ENCODE data around the gene HMOX1.

The HMOX1 gene

GRCh38 chr22:35384975-35385588 lies 4.2 kb downstream of the HMOX1 start:
- no peak overlapping the region for H3K4me3 ChIP-seq (ENCODE audit: low read depth, low read length)
- no peak for DNase-seq (ENCODE audit: low read depth, low spot score)
- CTCF ChIA-PET: interaction anchor here (1.3 to 1.8 kb wide), 3 partner anchors 13 to 236 kb away, joined by 3 to 7 read pairs (median 4); no protein-coding TSS in a partner anchor
- TF ChIP-seq CTCF (IDR thresholded peaks at IDR 0.05; ENCODE audit: insufficient read depth, low read length, missing control alignments): no peak
- POLR2A ChIA-PET: no interaction called here

- no peak overlapping the region for H3K4me3 ChIP-seq (ENCODE audit: low read depth, low read length)
- ChIA-PET POLR2A (no interaction called here), CTCF (no interaction called here)
- DNase-seq (ENCODE audit: low read depth, low spot score): no peak
- no peak for TF ChIP-seq CTCF (IDR thresholded peaks at IDR 0.05; ENCODE audit: insufficient read depth, low read length, missing control alignments)
These were observed 5.9 kb downstream of the HMOX1 start for GRCh38 chr22:35386670-35387288.

- DNase-seq (ENCODE audit: low read depth, low spot score): no peak
- ChIA-PET POLR2A (interaction anchor here (1.0 kb wide), 1 partner anchor 9 kb away, joined by 3 read pairs; no protein-coding TSS in a partner anchor), CTCF (no interaction called here)
- no peak overlapping the region for H3K4me3 ChIP-seq (ENCODE audit: low read depth, low read length)
- no peak for TF ChIP-seq CTCF (IDR thresholded peaks at IDR 0.05; ENCODE audit: insufficient read depth, low read length, missing control alignments)
These were observed 10.0 kb downstream of the HMOX1 start for GRCh38 chr22:35390933-35391332.

- H3K4me3 ChIP-seq (ENCODE audit: low read depth, low read length): no peak overlapping the region
- ChIA-PET CTCF (interaction anchor here (1.3 kb wide), 1 partner anchor 12 kb away, joined by 3 read pairs; the partner anchor contains the start of gene HMOX1), POLR2A (interaction anchor here (0.7 kb wide), 1 partner anchor 228 kb away, joined by 3 read pairs; no protein-coding TSS in a partner anchor)
- TF ChIP-seq CTCF (IDR thresholded peaks at IDR 0.05; ENCODE audit: insufficient read depth, low read length, missing control alignments): no peak
- DNase-seq (ENCODE audit: low read depth, low spot score): no peak
These were observed 11.5 kb downstream of the HMOX1 start for GRCh38 chr22:35392357-35392756.

GRCh38 chr22:35393116-35394010 lies 12.5 kb downstream of the HMOX1 start:
- ChIA-PET CTCF (interaction anchor here (1.3 kb wide), 1 partner anchor 13 kb away, joined by 3 read pairs; the partner anchor contains the start of gene HMOX1), POLR2A (interaction anchor here (0.6 kb wide), 1 partner anchor 31 kb away, joined by 3 read pairs; no protein-coding TSS in a partner anchor)
- TF ChIP-seq CTCF (IDR thresholded peaks at IDR 0.05; ENCODE audit: insufficient read depth, low read length, missing control alignments): no peak
- H3K4me3 ChIP-seq (ENCODE audit: low read depth, low read length): no peak overlapping the region
- no peak for DNase-seq (ENCODE audit: low read depth, low spot score)

GRCh38 chr22:35394011-35394312 lies 13.1 kb downstream of the HMOX1 start:
- TF ChIP-seq CTCF (IDR thresholded peaks at IDR 0.05; ENCODE audit: insufficient read depth, low read length, missing control alignments): no peak
- ChIA-PET CTCF (no interaction called here), POLR2A (interaction anchor here (1.1 kb wide), 1 partner anchor 43 kb away, joined by 7 read pairs; no protein-coding TSS in a partner anchor)
- no peak overlapping the region for H3K4me3 ChIP-seq (ENCODE audit: low read depth, low read length)
- DNase-seq (ENCODE audit: low read depth, low spot score): no peak

All from AG04449 (cell line).